Neural progenitor cell (in vitro differentiated cells): ENCODE measurements around the gene ATP6V1E1. TPM values are rescaled to one million over a fixed set of nuclear protein-coding genes. Genes with fewer than 3 reads are reported as not detected.

Experiments used
- DNase-seq: peaks from one replicate; pipeline ENCODE4 v3.0.0-alpha.2; 2016; ENCODE audit warnings: low spot score
- H2AFZ ChIP-seq: fragments of 200-600 bp; sonication (generic); replicated peaks from 2 replicates; pipeline ENCODE4 v1.6.1; 2016; ENCODE audit warnings: antibody characterized with exemption
- H3F3A ChIP-seq: fragments of 200-600 bp; sonication (generic); 2 replicates; pipeline ENCODE4 v1.6.1; 2016; ENCODE audit warnings: antibody characterized with exemption, low read depth
- H3K27ac ChIP-seq: fragments of 200-600 bp; sonication (generic); 2 replicates; pipeline ENCODE4 v1.5.1; 2016; ENCODE audit warnings: mild to moderate bottlenecking
- H3K27me3 ChIP-seq: fragments of 200-600 bp; sonication (generic); 2 replicates; pipeline ENCODE4 v1.6.1; 2016; ENCODE audit warnings: mild to moderate bottlenecking, moderate library complexity
- H3K36me3 ChIP-seq: fragments of 200-600 bp; sonication (generic); 2 replicates; pipeline ENCODE4 v1.5.1; 2016
- H3K4me1 ChIP-seq: fragments of 200-600 bp; sonication (generic); 2 replicates; pipeline ENCODE4 v1.6.1; 2016; ENCODE audit warnings: mixed run types
- H3K4me2 ChIP-seq: fragments of 200-600 bp; sonication (generic); 2 replicates; pipeline ENCODE4 v1.6.1; 2016
- H3K4me3 ChIP-seq: fragments of 200-600 bp; sonication (generic); 2 replicates; pipeline ENCODE4 v1.5.1; 2016
- H3K79me2 ChIP-seq: fragments of 200-600 bp; sonication (generic); 2 replicates; pipeline ENCODE4 v1.6.1; 2016; ENCODE audit warnings: low read depth
- H3K9ac ChIP-seq: fragments of 200-600 bp; sonication (generic); 2 replicates; pipeline ENCODE4 v1.6.1; 2016
- H3K9me3 ChIP-seq: fragments of 200-600 bp; sonication (generic); 2 replicates; pipeline ENCODE4 v1.5.1; 2016; ENCODE audit warnings: low read depth
- H4K20me1 ChIP-seq: fragments of 200-600 bp; sonication (generic); 2 replicates; pipeline ENCODE4 v1.6.1; 2016; ENCODE audit warnings: low read depth
- H3K27ac Mint-ChIP-seq: 3 replicates; pipeline ENCODE4 v1.8.0; 2021; ENCODE audit warnings: mixed read lengths
- H3K27me3 Mint-ChIP-seq: 2 replicates; pipeline ENCODE4 v1.8.0; 2022; ENCODE audit warnings: low read depth, mild to moderate bottlenecking, inconsistent platforms, moderate library complexity, mixed read lengths; ENCODE audit not compliant: insufficient read depth
- H3K36me3 Mint-ChIP-seq: 3 replicates; pipeline ENCODE4 v1.8.0; 2021; ENCODE audit warnings: mixed read lengths
- H3K4me1 Mint-ChIP-seq: 3 replicates; pipeline ENCODE4 v1.8.0; 2021; ENCODE audit warnings: mixed read lengths
- H3K4me3 Mint-ChIP-seq: 3 replicates; pipeline ENCODE4 v1.8.0; 2021; ENCODE audit warnings: mild to moderate bottlenecking, moderate library complexity, mixed read lengths
- H3K9me3 Mint-ChIP-seq: 3 replicates; pipeline ENCODE4 v1.8.0; 2020; ENCODE audit warnings: mixed read lengths
- CTCF ChIP-seq: fragments of 200-600 bp; sonication (generic); IDR thresholded peaks from 2 replicates; pipeline ENCODE4 v1.5.1; 2017; ENCODE audit warnings: antibody characterized with exemption, mild to moderate bottlenecking
- EZH2 ChIP-seq: fragments of 200-600 bp; sonication (generic); IDR thresholded peaks from 2 replicates; pipeline ENCODE4 v1.6.1; 2017; ENCODE audit warnings: antibody characterized with exemption, mild to moderate bottlenecking, moderate library complexity
- EZH2phosphoT487 ChIP-seq: fragments of 200-600 bp; sonication (generic); IDR thresholded peaks from 2 replicates; pipeline ENCODE4 v1.6.1; 2017; ENCODE audit warnings: antibody characterized with exemption
- total RNA-seq: library from RNA; depleted of rRNA; stranded (reverse); fragments of >200 nt; gene quantifications from 2 replicates; pipeline ENCODE4 v1.2.3, GENCODE V29; 2015; ENCODE audit warnings: low replicate concordance

The ATP6V1E1 gene
- total RNA-seq, 1 donor from 2014 or later: 87.1 TPM

GRCh38 chr22:17633217-17633997 lies 4.9 kb upstream of the ATP6V1E1 start:
- no peak overlapping the region for H3K4me2 ChIP-seq

GRCh38 chr22:17631076-17631565 lies 2.6 kb upstream of the ATP6V1E1 start:
- Mint-ChIP-seq H3K4me1 (no peaks in the 10 kb centered on the region), H3K4me3 (no peak overlapping the region), H3K27me3 (peaks cover 3% of the 10 kb centered on the region), H3K9me3 (no peaks in the 10 kb centered on the region), H3K27ac (no peak overlapping the region), H3K36me3 (no peaks in the 10 kb centered on the region)
- Histone ChIP-seq H3K27ac (no peak overlapping the region), H3K4me1 (peaks cover 5% of the 10 kb centered on the region), H3K4me2 (no peak overlapping the region), H3F3A (peaks cover 9% of the 10 kb centered on the region), H3K79me2 (peaks cover 35% of the 10 kb centered on the region), H3K9ac (no peak overlapping the region), H4K20me1 (peaks cover 12% of the 10 kb centered on the region), H3K27me3 (no peaks in the 10 kb centered on the region), H3K9me3 (no peaks in the 10 kb centered on the region), H3K36me3 (no peaks in the 10 kb centered on the region), H3K4me3 (no peak overlapping the region), H2AFZ (no peak overlapping the region)
- DNase-seq: no peak
- TF ChIP-seq EZH2: no peak

More at GRCh38 chr22:17633217-17633997, 4.9 kb upstream of the ATP6V1E1 start:
- Histone ChIP-seq H3K27me3 (no peaks in the 10 kb centered on the region), H3K79me2 (peaks cover 12% of the 10 kb centered on the region), H3K9me3 (no peaks in the 10 kb centered on the region), H3F3A (peaks cover 26% of the 10 kb centered on the region), H3K4me3 (no peak overlapping the region), H3K9ac (no peak overlapping the region), H2AFZ (no peak overlapping the region), H3K36me3 (no peaks in the 10 kb centered on the region), H3K4me1 (peaks cover 12% of the 10 kb centered on the region), H4K20me1 (peaks cover under 1% of the 10 kb centered on the region), H3K27ac (no peak overlapping the region)
- no peaks in the 10 kb centered on the region for H3K36me3 Mint-ChIP-seq
- H3K9me3 Mint-ChIP-seq: no peaks in the 10 kb centered on the region
- no peak for DNase-seq
- peaks cover 3% of the 10 kb centered on the region for H3K27me3 Mint-ChIP-seq
- no peak overlapping the region for H3K4me3 Mint-ChIP-seq
- TF ChIP-seq CTCF: no peak
- no peak for TF ChIP-seq EZH2phosphoT487
- no peak for TF ChIP-seq EZH2
- no peak overlapping the region for H3K27ac Mint-ChIP-seq
- H3K4me1 Mint-ChIP-seq: peaks cover 9% of the 10 kb centered on the region

- H3K4me1 ChIP-seq: peaks cover 5% of the 10 kb centered on the region
- no peaks in the 10 kb centered on the region for H3K36me3 ChIP-seq
- H3K79me2 ChIP-seq: peaks cover 50% of the 10 kb centered on the region
- H3K9me3 ChIP-seq: no peaks in the 10 kb centered on the region
- H3F3A ChIP-seq: peaks cover 9% of the 10 kb centered on the region
- Mint-ChIP-seq H3K27ac (no peak overlapping the region), H3K9me3 (no peaks in the 10 kb centered on the region), H3K4me1 (no peaks in the 10 kb centered on the region), H3K27me3 (peaks cover 3% of the 10 kb centered on the region), H3K4me3 (peak overlapping the region; percentile 98), H3K36me3 (no peaks in the 10 kb centered on the region)
- H3K27me3 ChIP-seq: no peaks in the 10 kb centered on the region
- H3K4me2 ChIP-seq: peak overlapping the region; percentile 80
- H3K9ac ChIP-seq: no peak overlapping the region
- TF ChIP-seq CTCF (no peak), EZH2 (no peak), EZH2phosphoT487 (no peak)
- DNase-seq: no peak
- no peak overlapping the region for H2AFZ ChIP-seq
- peaks cover 19% of the 10 kb centered on the region for H4K20me1 ChIP-seq
- peak overlapping the region; percentile 95 for H3K4me3 ChIP-seq
- H3K27ac ChIP-seq: no peak overlapping the region
These were observed 1.1 kb upstream of the ATP6V1E1 start for GRCh38 chr22:17629641-17630040.

GRCh38 chr22:17629173-17629489 lies 582 bp upstream of the ATP6V1E1 start:
- Mint-ChIP-seq H3K27me3 (peaks cover 3% of the 10 kb centered on the region), H3K27ac (peak overlapping the region; percentile 87), H3K9me3 (no peaks in the 10 kb centered on the region), H3K36me3 (no peaks in the 10 kb centered on the region), H3K4me3 (peak overlapping the region; percentile 98), H3K4me1 (no peaks in the 10 kb centered on the region)
- H3K4me2 ChIP-seq: peak overlapping the region; percentile 80
- H3K4me3 ChIP-seq: peak overlapping the region; percentile 95
- H3K9me3 ChIP-seq: no peaks in the 10 kb centered on the region
- H3K79me2 ChIP-seq: peaks cover 55% of the 10 kb centered on the region
- peak overlapping the region; percentile 95 for H3K9ac ChIP-seq
- no peak for DNase-seq
- peaks cover 5% of the 10 kb centered on the region for H3K4me1 ChIP-seq
- H3K36me3 ChIP-seq: no peaks in the 10 kb centered on the region
- peak overlapping the region; percentile 30 for H2AFZ ChIP-seq
- H3F3A ChIP-seq: peaks cover 9% of the 10 kb centered on the region
- TF ChIP-seq EZH2 (no peak), CTCF (no peak), EZH2phosphoT487 (no peak)
- H3K27me3 ChIP-seq: no peaks in the 10 kb centered on the region
- peak overlapping the region; percentile 48 for H3K27ac ChIP-seq
- peaks cover 19% of the 10 kb centered on the region for H4K20me1 ChIP-seq
